K562 (cell line): ENCODE results near the gene FOXS1. TPM values are rescaled to one million over a fixed set of nuclear protein-coding genes. Genes with fewer than 3 reads are reported as not detected.

Source experiments
- ELF4 ChIP-seq: fragments of 450-650 bp; formaldehyde crosslinking; IDR thresholded peaks from 2 replicates; pipeline ENCODE4 v1.4.0; 2022; ENCODE audit warnings: missing genetic modification characterization
- ETS2 ChIP-seq: IDR thresholded peaks from 2 replicates; pipeline ENCODE4 v1.6.1; 2016; ENCODE audit warnings: borderline replicate concordance, missing genetic modification characterization, mild to moderate bottlenecking, moderate library complexity, missing compliant biosample characterization; ENCODE audit not compliant: poor library complexity, severe bottlenecking
- HEY1 ChIP-seq: fragments of 250-450 bp; sonication (Bioruptor Pico); IDR thresholded peaks from 2 replicates; pipeline ENCODE4 v1.5.0; 2020; ENCODE audit warnings: mild to moderate bottlenecking, moderate library complexity, borderline replicate concordance
- MTF1 ChIP-seq: fragments of 250-450 bp; sonication (Bioruptor Pico); IDR thresholded peaks from 2 replicates; pipeline ENCODE4 v1.9.0; 2021; ENCODE audit warnings: moderate library complexity, mild to moderate bottlenecking, inconsistent platforms, borderline replicate concordance
- RHOXF2B ChIP-seq: fragments of 250-450 bp; sonication (Bioruptor Pico); conservative IDR thresholded peaks from 2 replicates; pipeline ENCODE4 v1.5.1; 2021
- ZC3H4 ChIP-seq: sonication (generic); formaldehyde crosslinking; IDR thresholded peaks from 2 replicates; pipeline ENCODE4 v1.9.0; 2021; ENCODE audit warnings: missing genetic modification reagents, borderline replicate concordance
- ZKSCAN1 ChIP-seq: fragments of 150-350 bp; IDR thresholded peaks from 2 replicates; pipeline ENCODE4 v1.6.1; 2016; ENCODE audit warnings: low read depth, low read length
- polyA plus RNA-seq, 8 experiments: library from polyadenylated mRNA; depleted of rRNA in 4 of 8; stranded (reverse) in 5 of 8; unstranded in 3 of 8; fragments of >200 nt; fragmentation: Nextera tagmentation in 2 of 8; fragmentation: Illumina TruSeq in 1 of 8; extraction: Ambion mirVana in 2 of 8; extraction: Trizol in 1 of 8; gene quantifications; 2 replicates each; pipeline versions ENCODE4 v1.2.1 to v1.2.3, GENCODE V29; 2011 to 2014; ENCODE audit warnings: inconsistent platforms in 1 of 8, missing spikeins in 1 of 8
- total RNA-seq, 7 experiments: library from RNA; depleted of rRNA in 6 of 7; stranded (reverse); fragments of >200 nt in 6 of 7; fragmentation: Illumina TruSeq in 2 of 7; extraction: Trizol in 2 of 7; gene quantifications; 2 replicates each; pipeline versions ENCODE4 v1.2.1 to v1.2.3, GENCODE V29; 2011 to 2021; ENCODE audit warnings: low replicate concordance in 1 of 7
- TF ChIP-seq, protein P1 (sequence below), 2 experiments: IDR thresholded peaks; 2 replicates each; pipeline ENCODE4 v1.6.1; 2012; ENCODE audit warnings: improper control_type of control experiment in 2 of 2, low read depth in 2 of 2, low read length in 2 of 2, borderline replicate concordance in 1 of 2
- TF ChIP-seq, protein P2 (sequence below): fragments of 450-650 bp; IDR thresholded peaks from 2 replicates; pipeline ENCODE4 v1.6.1; 2016; ENCODE audit warnings: borderline replicate concordance
- TF ChIP-seq, protein P3 (sequence below): sonication (generic); formaldehyde crosslinking; IDR thresholded peaks from 2 replicates; pipeline ENCODE4 v1.8.0; 2022; ENCODE audit warnings: mild to moderate bottlenecking, low read depth, missing genetic modification reagents

Gene FOXS1
- total and polyA plus RNA-seq, 9 of the 15 experiments (the other 6 are each of a cell fraction or from before 2014, with no cell fraction given) = not detected

DNA sequence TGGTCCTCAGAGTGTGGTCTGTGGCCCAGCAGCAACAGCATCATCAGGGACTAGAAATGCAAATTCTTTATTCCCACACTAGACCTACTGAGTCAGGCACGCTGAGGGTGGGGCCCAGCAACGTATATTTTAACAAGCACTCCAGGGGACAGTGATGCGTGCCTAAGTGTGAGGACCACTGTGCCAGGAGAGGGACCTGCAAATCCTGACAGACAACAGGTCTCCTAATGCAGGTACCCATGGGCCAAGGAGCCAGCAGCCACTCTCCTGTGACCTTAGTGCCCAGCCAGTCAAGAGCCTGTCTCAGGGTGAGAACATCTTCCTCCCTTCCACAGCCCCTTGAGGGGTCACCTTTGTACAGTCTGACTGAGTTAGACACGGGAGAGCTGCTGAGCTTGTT lies 34.2 kb downstream of the FOXS1 start (continued):
- TF ChIP-seq, protein P1, sequence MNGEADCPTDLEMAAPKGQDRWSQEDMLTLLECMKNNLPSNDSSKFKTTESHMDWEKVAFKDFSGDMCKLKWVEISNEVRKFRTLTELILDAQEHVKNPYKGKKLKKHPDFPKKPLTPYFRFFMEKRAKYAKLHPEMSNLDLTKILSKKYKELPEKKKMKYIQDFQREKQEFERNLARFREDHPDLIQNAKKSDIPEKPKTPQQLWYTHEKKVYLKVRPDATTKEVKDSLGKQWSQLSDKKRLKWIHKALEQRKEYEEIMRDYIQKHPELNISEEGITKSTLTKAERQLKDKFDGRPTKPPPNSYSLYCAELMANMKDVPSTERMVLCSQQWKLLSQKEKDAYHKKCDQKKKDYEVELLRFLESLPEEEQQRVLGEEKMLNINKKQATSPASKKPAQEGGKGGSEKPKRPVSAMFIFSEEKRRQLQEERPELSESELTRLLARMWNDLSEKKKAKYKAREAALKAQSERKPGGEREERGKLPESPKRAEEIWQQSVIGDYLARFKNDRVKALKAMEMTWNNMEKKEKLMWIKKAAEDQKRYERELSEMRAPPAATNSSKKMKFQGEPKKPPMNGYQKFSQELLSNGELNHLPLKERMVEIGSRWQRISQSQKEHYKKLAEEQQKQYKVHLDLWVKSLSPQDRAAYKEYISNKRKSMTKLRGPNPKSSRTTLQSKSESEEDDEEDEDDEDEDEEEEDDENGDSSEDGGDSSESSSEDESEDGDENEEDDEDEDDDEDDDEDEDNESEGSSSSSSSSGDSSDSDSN (IDR thresholded peaks at IDR 0.05; ENCODE audit: borderline replicate concordance in 1 of 2, low read depth in 2 of 2, low read length in 2 of 2) = no peak
- TF ChIP-seq HEY1 (CRISPR knock-in tag) = no peak
- no peak for TF ChIP-seq MTF1 (CRISPR knock-in tag)
- TF ChIP-seq, protein P2, sequence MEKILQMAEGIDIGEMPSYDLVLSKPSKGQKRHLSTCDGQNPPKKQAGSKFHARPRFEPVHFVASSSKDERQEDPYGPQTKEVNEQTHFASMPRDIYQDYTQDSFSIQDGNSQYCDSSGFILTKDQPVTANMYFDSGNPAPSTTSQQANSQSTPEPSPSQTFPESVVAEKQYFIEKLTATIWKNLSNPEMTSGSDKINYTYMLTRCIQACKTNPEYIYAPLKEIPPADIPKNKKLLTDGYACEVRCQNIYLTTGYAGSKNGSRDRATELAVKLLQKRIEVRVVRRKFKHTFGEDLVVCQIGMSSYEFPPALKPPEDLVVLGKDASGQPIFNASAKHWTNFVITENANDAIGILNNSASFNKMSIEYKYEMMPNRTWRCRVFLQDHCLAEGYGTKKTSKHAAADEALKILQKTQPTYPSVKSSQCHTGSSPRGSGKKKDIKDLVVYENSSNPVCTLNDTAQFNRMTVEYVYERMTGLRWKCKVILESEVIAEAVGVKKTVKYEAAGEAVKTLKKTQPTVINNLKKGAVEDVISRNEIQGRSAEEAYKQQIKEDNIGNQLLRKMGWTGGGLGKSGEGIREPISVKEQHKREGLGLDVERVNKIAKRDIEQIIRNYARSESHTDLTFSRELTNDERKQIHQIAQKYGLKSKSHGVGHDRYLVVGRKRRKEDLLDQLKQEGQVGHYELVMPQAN = no peak
- TF ChIP-seq, protein P3, sequence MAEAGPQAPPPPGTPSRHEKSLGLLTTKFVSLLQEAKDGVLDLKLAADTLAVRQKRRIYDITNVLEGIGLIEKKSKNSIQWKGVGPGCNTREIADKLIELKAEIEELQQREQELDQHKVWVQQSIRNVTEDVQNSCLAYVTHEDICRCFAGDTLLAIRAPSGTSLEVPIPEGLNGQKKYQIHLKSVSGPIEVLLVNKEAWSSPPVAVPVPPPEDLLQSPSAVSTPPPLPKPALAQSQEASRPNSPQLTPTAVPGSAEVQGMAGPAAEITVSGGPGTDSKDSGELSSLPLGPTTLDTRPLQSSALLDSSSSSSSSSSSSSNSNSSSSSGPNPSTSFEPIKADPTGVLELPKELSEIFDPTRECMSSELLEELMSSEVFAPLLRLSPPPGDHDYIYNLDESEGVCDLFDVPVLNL = no peak
- TF ChIP-seq RHOXF2B (CRISPR knock-in tag) = no peak
- TF ChIP-seq ZKSCAN1 = no peak
- TF ChIP-seq ZC3H4 (CRISPR knock-in tag) = no peak
- TF ChIP-seq ETS2 = no peak
- no peak for TF ChIP-seq ELF4 (CRISPR knock-in tag)
- TF ChIP-seq, all 486 proteins: peak for 0
